ENCODE data around the gene AMIGO3. TPM values are rescaled to one million over a fixed set of nuclear protein-coding genes. Genes with fewer than 3 reads are reported as not detected.

The AMIGO3 gene
- total and polyA plus RNA-seq, 2 donors from 2014 or later = 0.73 TPM; not detected in 1

DNA sequence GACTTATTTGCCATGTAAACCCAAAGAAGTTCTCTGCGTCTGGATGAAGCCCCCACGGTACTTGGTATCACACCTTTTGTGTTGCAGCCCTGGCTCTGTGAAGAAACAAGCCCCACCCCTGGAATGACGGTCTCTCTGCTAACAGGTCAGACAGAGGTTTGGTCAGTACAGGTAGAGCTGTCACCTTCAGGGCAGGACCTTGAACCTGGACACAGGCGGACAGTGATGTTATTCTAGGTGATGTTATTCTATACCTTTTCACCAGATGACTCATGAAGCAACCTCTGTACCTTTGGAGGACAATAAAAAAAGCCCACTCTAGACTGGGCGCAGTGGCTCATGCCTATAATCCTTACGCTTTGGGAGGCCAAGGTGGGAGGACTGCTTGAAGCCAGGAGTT, 15.3 kb upstream of the AMIGO3 start:
- FAIRE-seq (no peak), DNase-seq (no peak)
- intact Hi-C loops (cut with DNase I) = no loop called here
- no peak for TF ChIP-seq CTCF (IDR thresholded peaks at IDR 0.05; ENCODE audit: borderline replicate concordance, extremely low read depth, insufficient read depth)
- no peak overlapping the region for H3K27ac ChIP-seq (ENCODE audit: low read depth in 2 of 2, low read length in 2 of 2)
- H3K9ac ChIP-seq (ENCODE audit: low read length in 3 of 3) = no peak overlapping the region
- no peak overlapping the region for H3K4me3 ChIP-seq (ENCODE audit: low read length in 3 of 3)
- no peaks in the 10 kb centered on the region for H3K9me3 ChIP-seq (ENCODE audit: control insufficient read depth in 2 of 3, insufficient read depth in 1 of 3, low read length in 3 of 3)
- H3K27me3 ChIP-seq (ENCODE audit: control insufficient read depth, insufficient read depth, low read length) = no peaks in the 10 kb centered on the region
- no peaks in the 10 kb centered on the region for H3K4me1 ChIP-seq (ENCODE audit: control insufficient read depth in 2 of 3, insufficient read depth in 2 of 3, low read depth in 1 of 3, low read length in 3 of 3)
- peaks cover 17 to 53% (median 28%) of the 10 kb centered on the region in 3 donors for H3K36me3 ChIP-seq (ENCODE audit: control insufficient read depth in 2 of 3, insufficient read depth in 3 of 3, low read length in 3 of 3)

DNA sequence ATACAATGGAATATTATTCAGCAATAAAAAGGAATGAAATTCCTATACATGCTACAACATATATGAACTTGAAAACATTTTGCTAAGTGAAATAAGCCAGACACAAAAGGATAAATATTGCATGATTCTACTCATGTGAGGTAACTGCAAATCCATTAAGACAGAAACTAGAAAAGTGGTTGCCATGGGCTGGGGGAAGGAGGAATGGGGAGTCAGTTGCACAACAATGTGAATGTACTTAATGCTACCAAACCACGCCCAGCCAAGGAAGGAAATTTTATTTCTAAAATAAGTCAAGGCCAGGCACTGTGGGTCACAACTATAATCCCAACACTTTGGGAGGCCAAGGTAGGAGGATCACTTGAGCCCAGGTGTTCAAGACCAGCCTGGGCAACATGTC, 14.1 kb upstream of the AMIGO3 start:
- no peaks in the 10 kb centered on the region for H3K4me1 ChIP-seq (ENCODE audit: control insufficient read depth in 2 of 3, insufficient read depth in 2 of 3, low read depth in 1 of 3, low read length in 3 of 3)
- FAIRE-seq (no peak), DNase-seq (no peak)
- H3K4me3 ChIP-seq (ENCODE audit: low read length in 3 of 3) = no peak overlapping the region
- H3K27me3 ChIP-seq (ENCODE audit: control insufficient read depth, insufficient read depth, low read length) = no peaks in the 10 kb centered on the region
- H3K27ac ChIP-seq (ENCODE audit: low read depth in 2 of 2, low read length in 2 of 2) = no peak overlapping the region
- H3K9ac ChIP-seq (ENCODE audit: low read length in 3 of 3) = no peak overlapping the region
- H3K36me3 ChIP-seq (ENCODE audit: control insufficient read depth in 2 of 3, insufficient read depth in 3 of 3, low read length in 3 of 3) = peaks cover 17 to 50% (median 28%) of the 10 kb centered on the region in 3 donors
- H3K9me3 ChIP-seq (ENCODE audit: control insufficient read depth in 2 of 3, insufficient read depth in 1 of 3, low read length in 3 of 3) = no peaks in the 10 kb centered on the region
- TF ChIP-seq CTCF (IDR thresholded peaks at IDR 0.05; ENCODE audit: borderline replicate concordance, extremely low read depth, insufficient read depth) = no peak
- intact Hi-C loops (cut with DNase I) = no loop called here

GRCh38 chr3:49732597-49732996, 13.1 kb upstream of the AMIGO3 start:
- TF ChIP-seq CTCF (IDR thresholded peaks at IDR 0.05; ENCODE audit: borderline replicate concordance, extremely low read depth, insufficient read depth) = no peak
- no peak overlapping the region for H3K27ac ChIP-seq (ENCODE audit: low read depth in 2 of 2, low read length in 2 of 2)
- peaks cover 19 to 46% (median 23%) of the 10 kb centered on the region in 3 donors for H3K36me3 ChIP-seq (ENCODE audit: control insufficient read depth in 2 of 3, insufficient read depth in 3 of 3, low read length in 3 of 3)
- H3K4me1 ChIP-seq (ENCODE audit: control insufficient read depth in 2 of 3, insufficient read depth in 2 of 3, low read depth in 1 of 3, low read length in 3 of 3) = peaks cover 0 to 3% (median 0%) of the 10 kb centered on the region in 3 donors
- H3K9me3 ChIP-seq (ENCODE audit: control insufficient read depth in 2 of 3, insufficient read depth in 1 of 3, low read length in 3 of 3) = no peaks in the 10 kb centered on the region
- FAIRE-seq = no peak
- intact Hi-C loops (cut with DNase I) = no loop called here
- DNase-seq = no peak
- H3K27me3 ChIP-seq (ENCODE audit: control insufficient read depth, insufficient read depth, low read length) = no peaks in the 10 kb centered on the region
- H3K4me3 ChIP-seq (ENCODE audit: low read length in 3 of 3) = no peak overlapping the region
- H3K9ac ChIP-seq (ENCODE audit: low read length in 3 of 3) = no peak overlapping the region

Data from kidney (tissue), 14 donors.